Stimulated activated CD8-positive, alpha-beta memory T cell treated with anti-CD3 and anti-CD28 coated beads, Interleukin-15, amount 100 ng/mL, for 48 hours (primary cell): Measurements from ENCODE around the gene GATA5.
"Not testable (repeated sequence)": the region's sequence is repeated elsewhere in the genome, so short reads cannot be mapped to it uniquely, and the experiment has no call there.

Source experiments
- DNase-seq, 2 donors: peaks; one replicate each; pipeline ENCODE4 v3.0.0-alpha.2; 2020; ENCODE audit warnings: low read depth in 2 of 2

The GATA5 gene

GRCh38 chr20:62430866-62431447 is 44.8 kb downstream of the GATA5 start:
- no peak for DNase-seq

- DNase-seq: no peak
These were observed 45.4 kb downstream of the GATA5 start for GRCh38 chr20:62430311-62430853.

GRCh38 chr20:62429455-62430310 is 46.1 kb downstream of the GATA5 start:
- DNase-seq: no peak

- DNase-seq: no peak
These were observed 47.1 kb downstream of the GATA5 start for GRCh38 chr20:62428396-62429295.

- DNase-seq: no peak
These were observed 47.8 kb downstream of the GATA5 start for GRCh38 chr20:62428002-62428372.

- no peak for DNase-seq
These were observed 48.4 kb downstream of the GATA5 start, which contains the start of gene RBBP8NL for GRCh38 chr20:62427172-62428001. Gene RBBP8NL, minus strand, starts transcription at chr20:62427539. Its CDS starts 7,892 bp downstream, at chr20:62419647.

- DNase-seq: no peak
These were observed 49.1 kb downstream of the GATA5 start for GRCh38 chr20:62426699-62427131.

- DNase-seq: not testable (repeated sequence)
These were observed 49.8 kb downstream of the GATA5 start for GRCh38 chr20:62426059-62426348.

GRCh38 chr20:62425281-62426058 is 50.3 kb downstream of the GATA5 start:
- no peak for DNase-seq

GRCh38 chr20:62424249-62425107 is 51.3 kb downstream of the GATA5 start:
- DNase-seq: no peak

GRCh38 chr20:62423326-62423706 is 52.5 kb downstream of the GATA5 start:
- no peak for DNase-seq

- DNase-seq: no peak
These were observed 53.0 kb downstream of the GATA5 start for GRCh38 chr20:62422636-62423325.

GRCh38 chr20:62421716-62421990 is 54.1 kb downstream of the GATA5 start:
- DNase-seq: no peak

- no peak for DNase-seq
These were observed 54.7 kb downstream of the GATA5 start for GRCh38 chr20:62420846-62421715.

GRCh38 chr20:62419759-62420158 is 56.0 kb downstream of the GATA5 start:
- DNase-seq: no peak

GRCh38 chr20:62418709-62419487 is 56.9 kb downstream of the GATA5 start:
- DNase-seq: no peak

GRCh38 chr20:62417981-62418708 is 57.6 kb downstream of the GATA5 start:
- DNase-seq: no peak
